Measurements from ENCODE around the gene MIF. TPM values are rescaled to one million over a fixed set of nuclear protein-coding genes. Genes with fewer than 3 reads are reported as not detected.

MIF gene
- total RNA-seq, 6 experiments from 2014 or later, result 79.4 to 561 (median 307) TPM

- no peak for TF ChIP-seq POLR2A (IDR thresholded peaks at IDR 0.05)
- TF ChIP-seq, protein P1, sequence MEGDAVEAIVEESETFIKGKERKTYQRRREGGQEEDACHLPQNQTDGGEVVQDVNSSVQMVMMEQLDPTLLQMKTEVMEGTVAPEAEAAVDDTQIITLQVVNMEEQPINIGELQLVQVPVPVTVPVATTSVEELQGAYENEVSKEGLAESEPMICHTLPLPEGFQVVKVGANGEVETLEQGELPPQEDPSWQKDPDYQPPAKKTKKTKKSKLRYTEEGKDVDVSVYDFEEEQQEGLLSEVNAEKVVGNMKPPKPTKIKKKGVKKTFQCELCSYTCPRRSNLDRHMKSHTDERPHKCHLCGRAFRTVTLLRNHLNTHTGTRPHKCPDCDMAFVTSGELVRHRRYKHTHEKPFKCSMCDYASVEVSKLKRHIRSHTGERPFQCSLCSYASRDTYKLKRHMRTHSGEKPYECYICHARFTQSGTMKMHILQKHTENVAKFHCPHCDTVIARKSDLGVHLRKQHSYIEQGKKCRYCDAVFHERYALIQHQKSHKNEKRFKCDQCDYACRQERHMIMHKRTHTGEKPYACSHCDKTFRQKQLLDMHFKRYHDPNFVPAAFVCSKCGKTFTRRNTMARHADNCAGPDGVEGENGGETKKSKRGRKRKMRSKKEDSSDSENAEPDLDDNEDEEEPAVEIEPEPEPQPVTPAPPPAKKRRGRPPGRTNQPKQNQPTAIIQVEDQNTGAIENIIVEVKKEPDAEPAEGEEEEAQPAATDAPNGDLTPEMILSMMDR (IDR thresholded peaks at IDR 0.05), result no peak
- Histone ChIP-seq H3K9me3 (no peaks in the 10 kb centered on the region), H3K4me3 (no peak overlapping the region), H3K4me1 (peaks cover 0 to 17% (median 2%) of the 10 kb centered on the region in 4 donors), H3K27ac (no peak overlapping the region), H3K36me3 (no peaks in the 10 kb centered on the region), H3K27me3 (no peaks in the 10 kb centered on the region)
- ATAC-seq (no peak), DNase-seq (peak in 1 of 3 donors; percentile 47)
- intact Hi-C loops (cut with DNase I), result loop anchor here in 1 of 2 donors (10.0 kb wide), 1 partner anchor 64 kb away; the partner anchor contains the start of gene DDT
- WGBS (ENCODE audit: insufficient coverage, low coverage, low lambda C conversion rate, missing lambda C conversion rate), result 59% methylated on average over 2 of the region's 3 CpGs
These were observed 16.5 kb downstream of the MIF start for GRCh38 chr22:23910496-23911190.

GRCh38 chr22:23911318-23911980, 17.3 kb downstream of the MIF start:
- H3K9me3 ChIP-seq, result no peaks in the 10 kb centered on the region
- peaks cover 0 to 2% (median 0%) of the 10 kb centered on the region in 4 donors for H3K36me3 ChIP-seq
- H3K27me3 ChIP-seq, result no peaks in the 10 kb centered on the region
- intact Hi-C loops (cut with DNase I), result loop anchor here in 1 of 2 donors (10.0 kb wide), 1 partner anchor 63 kb away; the partner anchor contains the start of gene DDT
- TF ChIP-seq POLR2A (IDR thresholded peaks at IDR 0.05), result no peak
- TF ChIP-seq, protein P1 (IDR thresholded peaks at IDR 0.05), result no peak
- peaks cover 0 to 17% (median 2%) of the 10 kb centered on the region in 4 donors for H3K4me1 ChIP-seq
- 93% methylated on average over 7 of the region's 12 CpGs for WGBS (ENCODE audit: insufficient coverage, low coverage, low lambda C conversion rate, missing lambda C conversion rate)
- DNase-seq (peak in 1 of 3 donors; percentile 25), ATAC-seq (no peak)
- no peak overlapping the region for H3K4me3 ChIP-seq
- H3K27ac ChIP-seq, result no peak overlapping the region

GRCh38 chr22:23912293-23912903, 18.2 kb downstream of the MIF start:
- H3K4me1 ChIP-seq, result peaks cover 0 to 17% (median 2%) of the 10 kb centered on the region in 4 donors
- no peak overlapping the region for H3K4me3 ChIP-seq
- intact Hi-C loops (cut with DNase I), result loop anchor here in 1 of 2 donors (10.0 kb wide), 1 partner anchor 62 kb away; the partner anchor contains the start of gene DDT
- H3K27me3 ChIP-seq, result no peaks in the 10 kb centered on the region
- TF ChIP-seq, protein P1 (IDR thresholded peaks at IDR 0.05), result no peak
- no peak for TF ChIP-seq POLR2A (IDR thresholded peaks at IDR 0.05)
- no peaks in the 10 kb centered on the region for H3K9me3 ChIP-seq
- no peak for ATAC-seq
- peak in 1 of 3 donors; percentile 22 for DNase-seq
- H3K36me3 ChIP-seq, result peaks cover 0 to 2% (median 0%) of the 10 kb centered on the region in 4 donors
- 91% methylated on average over 9 of the region's 9 CpGs for WGBS (ENCODE audit: insufficient coverage, low coverage, low lambda C conversion rate, missing lambda C conversion rate)
- no peak overlapping the region for H3K27ac ChIP-seq

DNA sequence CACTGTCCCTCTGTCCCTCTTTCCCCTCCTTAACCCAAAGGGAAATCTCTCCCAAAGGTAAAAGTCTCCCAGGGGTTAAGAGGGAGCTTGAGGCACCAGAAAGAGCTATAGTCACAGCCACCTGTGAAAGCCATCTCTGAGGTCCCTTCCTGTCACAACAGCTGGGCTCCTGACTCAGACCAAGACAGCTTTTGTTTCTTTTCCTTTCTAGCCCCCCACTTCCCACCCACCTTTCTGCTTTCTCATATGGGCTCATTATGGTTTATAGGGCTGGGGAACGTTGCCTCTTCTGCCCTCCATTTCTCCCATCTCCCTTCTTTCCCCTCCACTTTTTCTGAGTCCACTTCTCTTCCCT, 19.1 kb downstream of the MIF start:
- Histone ChIP-seq H3K4me1 (peaks cover 0 to 17% (median 2%) of the 10 kb centered on the region in 4 donors), H3K27me3 (no peaks in the 10 kb centered on the region), H3K27ac (peak overlapping the region; percentile 60 to 84 (median 78)), H3K4me3 (peak overlapping the region; percentile 46 to 63 (median 54)), H3K36me3 (peaks cover 0 to 2% (median 0%) of the 10 kb centered on the region in 4 donors), H3K9me3 (no peaks in the 10 kb centered on the region)
- ATAC-seq (no peak), DNase-seq (no peak)
- intact Hi-C loops (cut with DNase I), result loop anchor here in 1 of 2 donors (10.0 kb wide), 1 partner anchor 62 kb away; the partner anchor contains the start of gene DDT
- TF ChIP-seq POLR2A (IDR thresholded peaks at IDR 0.05), result no peak
- TF ChIP-seq, protein P1 (IDR thresholded peaks at IDR 0.05), result no peak
- WGBS (ENCODE audit: insufficient coverage, low coverage, low lambda C conversion rate, missing lambda C conversion rate), result 0% methylated on average over 1 of the region's 1 CpG

Measured in right lobe of liver (tissue), 6 donors.